ENCODE measurements around the gene GEMIN7. TPM values are rescaled to one million over a fixed set of nuclear protein-coding genes. Genes with fewer than 3 reads are reported as not detected.

Gene GEMIN7
- polyA plus RNA-seq, 1 donor from 2014 or later: 26.5 TPM

DNA sequence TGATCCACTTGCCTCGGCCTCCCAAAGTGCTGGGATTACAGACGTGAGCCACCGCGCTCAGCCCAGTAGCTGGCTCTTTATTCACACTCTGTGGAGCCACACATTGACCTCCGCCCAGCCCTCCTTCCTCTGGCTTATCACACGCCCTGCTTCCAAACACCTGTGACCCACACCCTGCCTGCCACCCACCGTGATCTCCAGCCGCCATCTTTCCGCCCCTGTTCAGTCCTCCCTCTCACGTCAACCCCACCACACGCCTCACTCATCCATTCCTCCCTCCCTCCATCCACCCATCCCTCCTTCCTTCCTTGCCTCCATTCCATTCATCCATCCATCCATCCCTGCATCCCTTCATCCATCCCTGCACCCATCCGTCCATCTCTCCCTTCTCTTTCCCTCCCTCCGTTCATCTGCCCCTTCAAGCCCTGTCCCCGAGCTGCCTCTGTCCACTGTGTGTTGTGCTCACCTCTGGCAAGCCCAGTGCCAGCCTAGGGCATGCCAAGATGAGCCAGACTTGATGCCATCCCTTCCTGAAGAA lies 20.4 kb upstream of the GEMIN7 start:
- H4K20me1 ChIP-seq (ENCODE audit: insufficient read depth): no peaks in the 10 kb centered on the region

GRCh38 chr19:45059258-45059965 lies 19.6 kb upstream of the GEMIN7 start:
- H3F3A ChIP-seq (ENCODE audit: insufficient read depth, low read length, poor library complexity, severe bottlenecking): no peaks in the 10 kb centered on the region
- H3K9me3 ChIP-seq (ENCODE audit: low read length): no peaks in the 10 kb centered on the region
- H3K36me3 ChIP-seq (ENCODE audit: insufficient read depth, low read length): no peaks in the 10 kb centered on the region
- no peaks in the 10 kb centered on the region for H4K20me1 ChIP-seq (ENCODE audit: insufficient read depth)
- no peak overlapping the region for H2AFZ ChIP-seq (ENCODE audit: low read depth, low read length)
- no peak overlapping the region for H3K4me2 ChIP-seq (ENCODE audit: low read length)
- no peaks in the 10 kb centered on the region for H3K79me2 ChIP-seq (replicated peaks; ENCODE audit: insufficient read depth, low read length)
- no peak overlapping the region for H3K27ac ChIP-seq (ENCODE audit: low read length)
- no peak overlapping the region for H3K9ac ChIP-seq (ENCODE audit: low read length)
- H3K9me2 ChIP-seq (ENCODE audit: insufficient read depth, low read length): no peaks in the 10 kb centered on the region
- no peaks in the 10 kb centered on the region for H3K27me3 ChIP-seq (ENCODE audit: insufficient read depth, low read depth, low read length)
- TF ChIP-seq SMC3 (conservative IDR thresholded peaks at IDR 0.05; ENCODE audit: poor library complexity): peak; percentile 60
- TF ChIP-seq POLR2AphosphoS5 (IDR thresholded peaks at IDR 0.05): no peak
- peak; percentile 58 for TF ChIP-seq RAD21 (conservative IDR thresholded peaks at IDR 0.05)
- TF ChIP-seq MXI1 (conservative IDR thresholded peaks at IDR 0.05; ENCODE audit: poor library complexity, severe bottlenecking): no peak
- no peak for TF ChIP-seq TAF1 (IDR thresholded peaks at IDR 0.05; ENCODE audit: low read depth)
- TF ChIP-seq, protein P1, sequence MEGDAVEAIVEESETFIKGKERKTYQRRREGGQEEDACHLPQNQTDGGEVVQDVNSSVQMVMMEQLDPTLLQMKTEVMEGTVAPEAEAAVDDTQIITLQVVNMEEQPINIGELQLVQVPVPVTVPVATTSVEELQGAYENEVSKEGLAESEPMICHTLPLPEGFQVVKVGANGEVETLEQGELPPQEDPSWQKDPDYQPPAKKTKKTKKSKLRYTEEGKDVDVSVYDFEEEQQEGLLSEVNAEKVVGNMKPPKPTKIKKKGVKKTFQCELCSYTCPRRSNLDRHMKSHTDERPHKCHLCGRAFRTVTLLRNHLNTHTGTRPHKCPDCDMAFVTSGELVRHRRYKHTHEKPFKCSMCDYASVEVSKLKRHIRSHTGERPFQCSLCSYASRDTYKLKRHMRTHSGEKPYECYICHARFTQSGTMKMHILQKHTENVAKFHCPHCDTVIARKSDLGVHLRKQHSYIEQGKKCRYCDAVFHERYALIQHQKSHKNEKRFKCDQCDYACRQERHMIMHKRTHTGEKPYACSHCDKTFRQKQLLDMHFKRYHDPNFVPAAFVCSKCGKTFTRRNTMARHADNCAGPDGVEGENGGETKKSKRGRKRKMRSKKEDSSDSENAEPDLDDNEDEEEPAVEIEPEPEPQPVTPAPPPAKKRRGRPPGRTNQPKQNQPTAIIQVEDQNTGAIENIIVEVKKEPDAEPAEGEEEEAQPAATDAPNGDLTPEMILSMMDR (IDR thresholded peaks at IDR 0.05; ENCODE audit: poor library complexity, severe bottlenecking): peak; percentile 75
- H3K4me3 ChIP-seq (ENCODE audit: low read length): no peak overlapping the region

More for the DNA sequence above, 20.4 kb upstream of the GEMIN7 start:
- H3K27me3 ChIP-seq (ENCODE audit: insufficient read depth, low read depth, low read length): no peaks in the 10 kb centered on the region
- no peaks in the 10 kb centered on the region for H3K9me3 ChIP-seq (ENCODE audit: low read length)
- H3K9me2 ChIP-seq (ENCODE audit: insufficient read depth, low read length): no peaks in the 10 kb centered on the region
- H3K27ac ChIP-seq (ENCODE audit: low read length): no peak overlapping the region
- no peaks in the 10 kb centered on the region for H3K79me2 ChIP-seq (replicated peaks; ENCODE audit: insufficient read depth, low read length)
- no peak overlapping the region for H3K4me3 ChIP-seq (ENCODE audit: low read length)
- no peak overlapping the region for H3K9ac ChIP-seq (ENCODE audit: low read length)
- H3K4me2 ChIP-seq (ENCODE audit: low read length): no peak overlapping the region
- H3K36me3 ChIP-seq (ENCODE audit: insufficient read depth, low read length): no peaks in the 10 kb centered on the region
- H2AFZ ChIP-seq (ENCODE audit: low read depth, low read length): no peak overlapping the region
- TF ChIP-seq EP300 (conservative IDR thresholded peaks at IDR 0.05; ENCODE audit: poor library complexity, severe bottlenecking): no peak
- TF ChIP-seq EZH2 (IDR thresholded peaks at IDR 0.05; ENCODE audit: borderline replicate concordance, insufficient read depth, low read length, poor library complexity, severe bottlenecking): no peak
- TF ChIP-seq, protein P1 (IDR thresholded peaks at IDR 0.05; ENCODE audit: poor library complexity, severe bottlenecking): no peak
- TF ChIP-seq SMC3 (conservative IDR thresholded peaks at IDR 0.05; ENCODE audit: poor library complexity): no peak
- no peak for TF ChIP-seq RAD21 (conservative IDR thresholded peaks at IDR 0.05)
- no peak for TF ChIP-seq REST (IDR thresholded peaks at IDR 0.05; ENCODE audit: borderline replicate concordance)
- TF ChIP-seq POLR2AphosphoS5 (IDR thresholded peaks at IDR 0.05): no peak
- no peak for TF ChIP-seq MXI1 (conservative IDR thresholded peaks at IDR 0.05; ENCODE audit: poor library complexity, severe bottlenecking)
- no peak for TF ChIP-seq TAF1 (IDR thresholded peaks at IDR 0.05; ENCODE audit: low read depth)
- H3F3A ChIP-seq (ENCODE audit: insufficient read depth, low read length, poor library complexity, severe bottlenecking): no peaks in the 10 kb centered on the region
